ENCODE measurements around the gene EVX2.
A peak's percentile ranks its signal among the peaks of the same experiment; 100 is the strongest.

EVX2 gene

DNA sequence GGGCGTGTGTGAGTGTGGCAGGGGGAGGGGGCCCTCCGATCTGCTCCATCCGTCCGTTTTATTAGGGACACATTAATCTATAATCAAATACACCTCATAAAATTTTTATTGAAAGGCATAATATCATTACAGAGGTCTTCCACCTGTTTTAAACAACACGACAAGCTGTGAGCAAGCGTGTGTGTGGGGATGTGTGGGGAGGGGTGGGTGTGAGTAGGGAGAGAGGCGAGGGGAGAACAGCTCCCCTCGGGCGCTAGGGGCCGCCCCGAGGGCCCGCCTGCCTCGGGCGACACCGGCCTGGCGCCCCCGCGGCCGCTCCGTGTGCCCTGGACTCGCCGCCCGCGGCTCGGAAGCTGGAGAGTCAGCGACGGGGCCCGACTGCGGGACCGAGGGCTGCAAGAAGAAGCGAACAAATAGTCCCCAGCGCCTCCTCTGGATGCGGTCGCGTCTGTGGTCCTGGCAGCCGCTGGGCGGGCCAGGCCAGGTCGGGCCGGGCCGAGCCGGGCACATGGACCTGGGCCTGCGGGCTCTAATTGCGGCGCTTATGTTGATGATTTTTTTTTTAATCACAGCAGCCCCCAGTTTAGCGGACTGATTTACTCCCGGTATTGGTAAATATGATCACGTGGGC lies 38.4 kb upstream of the EVX2 start:
- no peak for DNase-seq (ENCODE audit: low read depth)

DNA sequence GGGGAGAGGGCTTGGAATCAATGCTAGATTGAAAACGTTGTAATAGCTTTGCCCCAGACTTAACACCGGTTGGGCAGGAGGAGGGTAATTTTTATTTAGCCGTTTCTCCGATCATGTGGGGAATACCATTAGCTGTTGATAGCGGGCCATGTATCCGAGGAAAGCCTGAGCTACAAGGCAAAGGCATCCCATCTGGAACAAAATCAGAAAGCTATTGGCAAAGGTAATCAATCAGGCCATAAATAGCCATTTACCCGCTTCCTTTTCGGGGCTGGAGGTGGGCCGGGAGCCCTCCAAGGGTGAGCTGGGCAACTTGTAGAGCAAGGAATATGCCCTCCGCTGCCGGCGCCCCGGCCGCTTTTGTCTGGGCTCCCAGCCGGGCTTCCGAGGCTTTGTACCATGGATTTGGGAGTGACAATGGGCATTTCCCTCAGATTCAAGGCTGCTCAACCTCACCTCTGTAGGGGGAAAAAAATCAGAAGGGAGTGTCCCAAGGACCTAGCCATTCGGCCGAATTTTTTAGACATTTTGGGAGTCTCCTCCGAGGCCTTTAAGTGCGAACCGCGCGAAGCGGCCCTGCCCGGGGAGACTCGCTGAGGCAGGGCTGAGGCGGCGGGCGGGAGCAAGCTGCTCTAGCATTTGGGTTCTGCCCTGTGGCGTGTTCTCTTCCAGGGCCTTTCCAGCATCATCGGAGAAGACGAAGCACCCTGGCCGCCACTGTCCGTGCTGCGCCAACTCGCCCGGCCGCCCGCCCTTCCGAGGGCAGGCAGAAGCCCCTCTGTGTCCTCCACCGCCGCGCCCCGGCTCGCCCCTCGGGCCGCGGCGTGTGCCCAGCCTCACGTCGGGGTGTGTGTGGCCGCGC lies 37.7 kb upstream of the EVX2 start:
- no peak for DNase-seq (ENCODE audit: low read depth)

DNA sequence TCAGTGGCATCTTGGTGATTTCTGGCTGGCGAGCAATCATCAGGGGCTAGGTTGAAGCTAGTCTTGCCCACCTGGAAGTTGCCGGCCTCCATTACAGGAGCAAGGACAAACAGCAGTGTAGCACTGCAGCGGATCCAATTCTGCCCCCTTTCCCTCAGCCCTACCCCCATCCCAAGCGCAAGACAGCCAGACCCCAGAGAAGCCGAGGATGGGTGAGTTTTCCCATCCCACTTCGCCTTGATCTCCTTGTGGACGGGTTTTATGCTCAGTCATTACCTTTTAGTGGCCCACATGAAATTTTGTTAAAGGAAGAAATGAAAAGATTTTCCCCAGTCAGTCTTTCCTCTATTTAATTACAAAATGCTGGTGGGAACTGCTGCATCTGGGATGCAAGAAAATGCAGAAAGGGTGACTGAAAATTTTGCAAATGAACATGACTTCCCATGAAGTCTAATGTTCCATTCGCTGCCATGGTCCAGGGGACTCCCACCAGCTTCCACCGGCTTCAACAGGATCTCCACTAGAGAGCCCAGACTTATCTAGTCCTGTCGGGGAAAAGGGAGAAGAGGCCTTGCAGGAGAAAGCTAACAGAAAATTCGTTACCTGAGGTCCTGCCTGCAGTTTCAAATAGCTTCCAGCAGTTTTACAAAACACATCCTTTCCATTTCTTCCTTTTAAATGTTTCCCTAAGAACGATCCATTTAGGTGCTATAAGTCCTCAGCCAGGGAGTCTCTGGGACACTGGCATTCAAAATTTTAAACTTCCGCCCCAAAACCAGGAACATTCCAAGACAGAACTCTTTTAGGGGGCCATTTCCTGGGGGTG lies 36.8 kb upstream of the EVX2 start:
- no peak for DNase-seq (ENCODE audit: low read depth)

- no peak for DNase-seq (ENCODE audit: low read depth)
These were observed 35.0 kb upstream of the EVX2 start for GRCh38 chr2:176118601-176119339.

DNA sequence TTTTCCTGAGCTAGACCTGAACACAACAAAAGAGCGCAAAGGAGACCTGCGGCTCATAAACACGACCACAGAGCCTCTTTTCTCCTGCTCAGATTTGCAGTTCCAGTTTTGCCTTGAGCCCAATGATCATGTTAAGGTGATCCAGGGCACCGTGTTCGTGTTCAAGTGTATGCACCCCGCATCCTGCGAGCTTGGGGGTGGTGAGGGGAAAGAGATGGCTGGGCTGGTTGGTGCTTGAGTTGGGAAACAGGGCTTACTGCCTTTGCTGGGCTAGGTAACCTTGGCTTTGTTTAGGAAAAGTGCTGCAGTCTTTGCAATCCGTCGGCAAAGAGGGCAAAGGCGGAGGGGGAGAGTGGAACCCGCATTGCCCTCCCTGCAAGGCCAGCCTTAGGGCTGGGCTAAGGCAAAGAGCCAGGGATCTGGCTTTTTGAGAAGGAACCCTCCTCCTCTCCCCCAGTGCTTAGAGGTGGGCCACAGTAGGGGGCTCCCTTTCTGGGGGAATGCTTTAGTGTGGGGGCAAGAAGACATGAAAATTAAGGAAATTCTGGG lies 34.1 kb upstream of the EVX2 start:
- no peak for DNase-seq (ENCODE audit: low read depth)

- no peak for DNase-seq (ENCODE audit: low read depth)
These were observed 33.5 kb upstream of the EVX2 start for GRCh38 chr2:176117162-176117822.

DNA sequence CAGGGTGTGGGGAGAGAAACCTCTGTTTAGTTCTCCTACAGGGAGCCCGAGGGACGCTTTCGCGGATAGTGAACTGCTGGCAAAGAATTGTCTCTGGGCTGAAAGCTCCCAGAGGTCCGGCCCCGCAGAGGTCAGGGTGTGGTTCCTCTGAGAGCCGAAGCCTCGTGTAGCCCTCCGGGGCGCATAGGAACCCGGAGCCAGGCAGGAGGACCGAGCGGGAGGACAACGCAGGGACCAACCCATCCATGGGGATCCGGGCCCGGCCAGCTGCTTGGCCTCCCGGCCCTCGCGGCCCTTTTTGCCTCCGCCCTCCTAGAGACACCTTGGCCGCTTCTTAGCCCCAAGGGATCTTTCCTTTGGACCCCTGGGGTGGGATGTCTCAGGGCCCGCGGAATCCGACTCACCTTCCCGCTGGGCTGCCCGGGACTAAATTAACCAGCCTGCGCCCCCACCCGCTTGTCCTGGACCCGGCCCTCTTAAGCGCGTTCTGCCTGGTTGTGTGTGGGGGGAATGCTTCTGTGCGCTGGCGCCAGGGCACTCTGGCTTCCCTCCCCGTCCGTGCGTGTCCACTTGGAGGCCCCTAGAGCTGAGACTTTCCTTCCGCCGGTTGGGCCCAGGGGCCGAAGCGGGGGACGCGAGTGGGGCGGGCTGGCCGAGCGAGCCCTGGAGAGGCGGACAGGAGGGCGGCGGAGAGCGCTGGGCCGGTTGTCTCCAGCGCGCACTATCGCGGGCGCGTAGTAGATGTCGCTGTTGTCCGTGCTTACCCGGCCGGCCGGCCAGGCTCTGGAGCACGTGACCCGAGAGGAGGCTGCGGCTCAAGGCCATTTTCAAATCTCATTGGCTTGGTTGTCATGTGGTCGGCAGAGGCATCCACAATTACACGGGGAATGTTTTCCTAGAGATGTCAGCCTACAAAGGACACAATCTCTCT lies 32.4 kb upstream of the EVX2 start, which contains the start of gene HOXD10:
Gene HOXD10 (plus strand): TSS at position 896 of the 931 bp plus-strand sequence. CDS start 56 bp downstream, outside the sequence.
- no peak for DNase-seq (ENCODE audit: low read depth)

GRCh38 chr2:176114930-176115625 lies 31.3 kb upstream of the EVX2 start:
- no peak for DNase-seq (ENCODE audit: low read depth)

DNA sequence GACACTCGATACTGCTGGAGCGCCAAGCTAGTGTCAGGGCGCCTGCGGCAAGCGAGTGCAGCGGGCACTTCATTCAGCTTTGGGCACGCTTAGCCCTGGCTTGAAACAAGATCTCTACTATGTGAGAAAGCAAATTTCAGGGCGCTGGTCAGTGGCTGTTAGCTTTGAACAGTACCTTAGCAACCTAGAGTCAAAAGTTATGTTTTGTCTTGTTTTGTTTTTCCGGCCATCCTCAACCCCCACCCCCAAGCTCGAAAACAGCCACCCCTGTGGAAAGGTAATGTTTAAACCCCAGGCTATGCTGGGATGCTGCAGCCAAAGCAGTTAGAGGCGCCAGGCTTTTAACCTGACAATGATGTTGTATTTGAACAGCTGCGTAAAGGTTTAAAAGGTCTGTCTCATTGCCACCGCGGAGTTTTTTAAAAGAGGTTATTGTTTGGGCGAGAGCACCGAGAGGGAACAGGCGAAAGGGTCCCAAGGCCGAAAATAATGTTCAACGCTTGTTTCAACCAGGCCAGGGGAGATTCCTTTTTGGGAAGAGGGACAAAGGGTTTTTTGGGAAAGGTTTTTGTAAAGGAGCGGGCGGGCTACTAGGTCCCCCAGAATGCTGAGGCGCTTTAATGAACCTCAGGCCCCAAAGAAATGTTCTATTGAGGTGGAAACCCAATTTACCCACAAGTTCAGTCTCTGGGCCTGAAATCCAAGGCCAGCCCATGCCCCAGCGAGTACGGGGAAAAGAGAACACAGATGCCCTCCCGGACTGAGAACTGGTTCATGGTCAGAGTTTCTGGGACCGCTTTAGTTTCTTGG lies 30.6 kb upstream of the EVX2 start:
- DNase-seq (ENCODE audit: low read depth), result no peak

GRCh38 chr2:176112375-176113302 lies 28.9 kb upstream of the EVX2 start:
- no peak for DNase-seq (ENCODE audit: low read depth)

GRCh38 chr2:176111846-176112374 lies 28.1 kb upstream of the EVX2 start:
- no peak for DNase-seq (ENCODE audit: low read depth)

DNA sequence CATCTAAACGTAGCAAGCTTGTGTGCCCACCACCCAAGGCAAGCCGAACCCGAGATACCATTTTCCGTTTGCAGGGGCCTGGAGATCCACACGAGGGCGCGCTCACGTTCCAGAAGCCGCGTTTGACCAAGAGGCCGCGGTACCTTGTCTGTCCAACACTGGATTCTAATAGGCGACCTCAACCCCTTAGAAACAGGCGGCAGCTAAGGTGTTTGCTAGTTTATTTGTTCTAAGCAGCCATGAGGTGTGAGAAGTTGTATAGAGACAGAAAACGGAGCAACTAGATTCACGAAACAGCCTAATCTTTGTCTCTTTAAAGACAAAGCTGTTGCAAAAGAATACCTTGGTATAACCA lies 27.5 kb upstream of the EVX2 start:
- DNase-seq (ENCODE audit: low read depth), result peak; percentile 34

DNA sequence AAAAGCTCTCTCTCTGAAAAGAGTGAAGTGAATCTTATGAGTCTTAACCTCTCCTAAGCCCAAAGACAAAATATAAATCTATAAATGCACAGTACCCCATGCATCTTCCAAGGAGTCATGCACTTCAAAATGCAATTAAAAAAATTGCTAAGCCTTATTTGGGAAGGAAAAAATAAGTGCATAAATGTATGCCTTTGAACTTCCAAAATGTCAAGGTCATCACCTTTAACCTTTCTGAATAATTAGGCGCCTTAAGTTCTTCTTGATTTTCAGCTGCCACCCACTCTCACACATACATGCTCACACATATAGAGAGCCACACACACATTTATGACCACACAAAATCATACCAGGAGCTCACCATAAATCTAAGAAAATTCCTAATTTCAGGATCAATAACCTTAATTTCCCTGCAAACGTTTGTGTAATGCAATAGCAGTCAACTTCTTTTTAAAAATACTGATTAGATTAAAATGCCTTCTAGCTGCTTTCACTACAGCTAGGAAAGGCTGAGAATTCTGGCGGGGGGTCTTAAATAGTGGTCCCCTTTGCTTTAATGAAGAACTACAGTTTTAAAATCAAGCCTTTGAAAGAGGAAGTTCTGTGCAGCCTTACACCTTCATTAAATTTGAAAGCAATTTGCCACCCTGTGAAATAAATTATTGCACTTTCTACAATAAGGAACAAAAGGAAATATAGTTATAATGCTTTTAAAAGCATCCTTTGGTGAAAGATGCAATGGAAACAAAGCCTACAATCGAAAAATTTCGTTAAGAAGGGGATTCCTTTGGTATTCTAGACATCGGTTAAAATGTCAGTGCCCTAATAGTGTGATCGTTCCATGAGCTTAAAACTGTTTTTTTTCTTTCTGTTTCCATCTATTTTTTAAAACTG lies 26.9 kb upstream of the EVX2 start:
- no peak for DNase-seq (ENCODE audit: low read depth)

DNA sequence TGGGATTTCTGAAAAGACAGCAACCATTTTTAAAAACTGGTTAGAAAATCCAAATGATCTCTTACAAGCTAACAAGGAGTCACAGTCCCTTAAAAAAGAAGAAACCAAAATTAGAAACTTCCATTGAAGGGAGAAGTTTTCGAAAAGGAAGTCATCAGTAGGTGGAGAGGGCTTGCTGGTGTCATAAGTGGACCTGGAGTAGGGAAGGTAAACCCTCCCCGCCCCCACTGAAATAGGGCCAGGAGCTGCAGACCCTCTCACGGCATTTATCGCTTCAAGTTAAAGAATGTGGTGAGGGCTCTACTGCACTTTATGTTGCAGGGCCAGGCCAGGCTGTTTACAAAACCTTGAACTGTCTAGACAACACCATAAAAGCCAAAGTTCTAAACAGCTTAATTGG lies 26.2 kb upstream of the EVX2 start:
- no peak for DNase-seq (ENCODE audit: low read depth)

GRCh38 chr2:176109192-176109901 lies 25.6 kb upstream of the EVX2 start:
- DNase-seq (ENCODE audit: low read depth), result no peak

Data from iris pigment epithelial cell (primary cell).